Dermis microvascular lymphatic vessel endothelial cell (primary cell): ENCODE results near the gene RCSD1. TPM values are rescaled to one million over a fixed set of nuclear protein-coding genes. Genes with fewer than 3 reads are reported as not detected.
A peak's percentile ranks its signal among the peaks of the same experiment; 100 is the strongest.

ENCODE experiments used
- DNase-seq, 2 donors: peaks; one replicate each; pipeline versions ENCODE4 v3.0.0 to v3.0.0-alpha.2; 2010; ENCODE audit warnings: low read depth in 2 of 2
- total RNA-seq: library from RNA; depleted of rRNA; stranded (reverse); fragments of >200 nt; gene quantifications from 2 replicates; pipeline ENCODE4 v1.2.1, GENCODE V29; 2014

Gene RCSD1
- total RNA-seq, 1 donor from 2014 or later = 28.8 TPM

- DNase-seq = no peak
Measured at GRCh38 chr1:167641786-167642500, 11.9 kb downstream of the RCSD1 start.

- no peak for DNase-seq
Measured at GRCh38 chr1:167642501-167642826, 12.4 kb downstream of the RCSD1 start.

- DNase-seq = no peak
Measured at GRCh38 chr1:167643441-167643840, 13.4 kb downstream of the RCSD1 start.

- DNase-seq = no peak
Measured at GRCh38 chr1:167644551-167644950, 14.5 kb downstream of the RCSD1 start.

- DNase-seq = peak; percentile 49 to 56
Measured at GRCh38 chr1:167645140-167645541, 15.1 kb downstream of the RCSD1 start.

- DNase-seq = no peak
Measured at GRCh38 chr1:167645625-167646414, 15.8 kb downstream of the RCSD1 start.

GRCh38 chr1:167648252-167648849 is 18.3 kb downstream of the RCSD1 start:
- DNase-seq = no peak

- peak; percentile 29 to 44 for DNase-seq
Measured at GRCh38 chr1:167648978-167649744, 19.1 kb downstream of the RCSD1 start.

- peak in 1 of 2 donors; percentile 14 for DNase-seq
Measured at GRCh38 chr1:167650269-167651160, 20.5 kb downstream of the RCSD1 start.

GRCh38 chr1:167651161-167651693 is 21.2 kb downstream of the RCSD1 start:
- DNase-seq = no peak

GRCh38 chr1:167654975-167655575 is 25.0 kb downstream of the RCSD1 start:
- DNase-seq = peak; percentile 89 to 94

GRCh38 chr1:167656657-167657056 is 26.6 kb downstream of the RCSD1 start:
- DNase-seq = no peak

GRCh38 chr1:167658574-167659328 is 28.7 kb downstream of the RCSD1 start:
- peak; percentile 75 to 76 for DNase-seq

GRCh38 chr1:167659450-167659849 is 29.4 kb downstream of the RCSD1 start:
- peak in 1 of 2 donors; percentile 64 for DNase-seq

GRCh38 chr1:167659881-167660280 is 29.8 kb downstream of the RCSD1 start:
- DNase-seq = no peak

- DNase-seq = peak in 1 of 2 donors; percentile 66
Measured at GRCh38 chr1:167661527-167662426, 31.7 kb downstream of the RCSD1 start.

GRCh38 chr1:167663002-167663772 is 33.2 kb downstream of the RCSD1 start:
- peak in 1 of 2 donors; percentile 40 for DNase-seq
